DND-41 (cell line): ENCODE measurements around the gene RAVER2.

Source experiments
- CTCF ChIP-seq: IDR thresholded peaks from 2 replicates; pipeline ENCODE4 v1.5.1; 2012; ENCODE audit warnings: borderline replicate concordance, low read length, moderate library complexity, mild to moderate bottlenecking; ENCODE audit not compliant: poor library complexity, severe bottlenecking; ENCODE audit errors: extremely low read depth
- EZH2 ChIP-seq: IDR thresholded peaks from 3 replicates; pipeline ENCODE4 v1.6.1; 2012; ENCODE audit warnings: borderline replicate concordance, low read depth, mild to moderate bottlenecking, moderate library complexity, low read length, inconsistent platforms; ENCODE audit not compliant: severe bottlenecking

GRCh38 chr1:64844175-64844574 is 99.3 kb downstream of the RAVER2 start:
- TF ChIP-seq CTCF (no peak), EZH2 (no peak)
